GM12878 (cell line): Measurements from ENCODE around the gene LTB. TPM values are rescaled to one million over a fixed set of nuclear protein-coding genes. Genes with fewer than 3 reads are reported as not detected.

Experiments
- ATAC-seq: fragments of 200-7000 bp; cut with Tn5 transposase; 3 replicates; pipeline ENCODE4 v1.9.1; 2020; ENCODE audit warnings: mild to moderate bottlenecking, moderate library complexity
- BruUV-seq: library from RNA; stranded (reverse); fragments of 400-500 nt; replicated peaks from 2 replicates; lab custom pipeline; 2021; lab: Mats Ljungman, UMichigan
- CTCF ChIA-PET: fragments of 300-600 bp; sonication (Branson Sonifier 250); formaldehyde crosslinking; extraction: SDS; loops from one replicate; lab custom pipeline; 2021; ENCODE audit warnings: inconsistent platforms; lab: Yijun Ruan, JAX
- POLR2A ChIA-PET: fragments of 350-600 bp; formaldehyde crosslinking; extraction: SDS; loops from one replicate; lab custom pipeline; 2021; ENCODE audit warnings: inconsistent platforms; lab: Charles Lee
- RAD21 ChIA-PET: fragments of 300-600 bp; sonication (Branson Sonifier 250); formaldehyde crosslinking; loops from one replicate; lab custom pipeline; 2023; ENCODE audit warnings: antibody characterized with exemption; ENCODE audit not compliant: unreplicated experiment; lab: Charles Lee
- SMC1A ChIA-PET: fragments of 300-600 bp; sonication (Branson Sonifier 250); formaldehyde crosslinking; loops from one replicate; lab custom pipeline; 2023; ENCODE audit not compliant: unreplicated experiment, uncharacterized antibody; lab: Charles Lee
- DNase-seq: peaks from one replicate; pipeline ENCODE4 v3.0.0-alpha.2; 2011; ENCODE audit warnings: low read depth, low spot score
- FAIRE-seq: peaks from 3 replicates; lab custom pipeline; 2011; peaks lifted over from hg19 to GRCh38; lab: Jason Lieb, UNC
- H2AFZ ChIP-seq: 2 replicates; pipeline ENCODE4 v1.6.0; 2011; ENCODE audit warnings: low read depth, low read length, control low read depth; ENCODE audit not compliant: control insufficient read depth
- H3K27ac ChIP-seq: 2 replicates; pipeline ENCODE4 v1.5.1; 2011; ENCODE audit warnings: control low read depth; ENCODE audit not compliant: control insufficient read depth, insufficient read depth
- H3K27me3 ChIP-seq, 2 experiments: replicated peaks in 1 of 2; 2 replicates each; pipeline versions ENCODE4 v1.6.0 to v1.6.1; 2011; ENCODE audit warnings: low read length in 1 of 2; ENCODE audit not compliant: control insufficient read depth in 2 of 2, insufficient read depth in 2 of 2
- H3K36me3 ChIP-seq, 2 experiments: 2 replicates each; pipeline ENCODE4 v1.5.1; 2011; ENCODE audit warnings: low read length in 1 of 2; ENCODE audit not compliant: control insufficient read depth in 2 of 2, insufficient read depth in 2 of 2
- H3K4me1 ChIP-seq: 2 replicates; pipeline ENCODE4 v1.6.1; 2011; ENCODE audit warnings: mild to moderate bottlenecking, low read length, moderate library complexity, mixed read lengths; ENCODE audit not compliant: control insufficient read depth, insufficient read depth
- H3K4me2 ChIP-seq: 2 replicates; pipeline ENCODE4 v1.6.0; 2011; ENCODE audit warnings: control low read depth; ENCODE audit not compliant: control insufficient read depth, insufficient read depth
- H3K4me3 ChIP-seq: fragments of 200-600 bp; sonication (generic); 2 replicates; pipeline ENCODE4 v1.5.1; 2016
- H3K79me2 ChIP-seq: 2 replicates; pipeline ENCODE4 v1.6.0; 2011; ENCODE audit warnings: low read length; ENCODE audit not compliant: control insufficient read depth, insufficient read depth
- H3K9ac ChIP-seq: 2 replicates; pipeline ENCODE4 v1.8.0; 2011; ENCODE audit warnings: low read length, control low read depth, mixed read lengths; ENCODE audit not compliant: control insufficient read depth, insufficient read depth
- H3K9me3 ChIP-seq: replicated peaks from 3 replicates; pipeline ENCODE4 v1.5.1; 2011; ENCODE audit warnings: mild to moderate bottlenecking, low read length; ENCODE audit not compliant: control insufficient read depth, insufficient read depth
- H4K20me1 ChIP-seq: 2 replicates; pipeline ENCODE4 v1.6.0; 2011; ENCODE audit not compliant: control insufficient read depth, insufficient read depth
- ASH2L ChIP-seq: fragments of 300-600, 200-600 bp; sonication (generic); IDR thresholded peaks from 2 replicates; pipeline ENCODE4 v1.6.1; 2017; ENCODE audit warnings: low read depth, mild to moderate bottlenecking, borderline replicate concordance
- ATF7 ChIP-seq: fragments of 450-650 bp; IDR thresholded peaks from 2 replicates; pipeline ENCODE4 v1.6.1; 2016; ENCODE audit warnings: low read depth, mild to moderate bottlenecking
- HDAC6 ChIP-seq: fragments of 200-600 bp; sonication (generic); IDR thresholded peaks from one replicate; pipeline ENCODE4 v1.8.0; 2017; ENCODE audit warnings: antibody characterized with exemption; ENCODE audit not compliant: unreplicated experiment
- IRF4 ChIP-seq: IDR thresholded peaks from 2 replicates; pipeline ENCODE4 v1.6.1; 2011; ENCODE audit warnings: low read depth, low read length
- KDM1A ChIP-seq: fragments of 200-600 bp; sonication (generic); IDR thresholded peaks from 2 replicates; pipeline ENCODE4 v1.6.1; 2016; ENCODE audit warnings: borderline replicate concordance
- NR2C2 ChIP-seq: IDR thresholded peaks from 2 replicates; pipeline ENCODE4 v1.6.1; 2011; ENCODE audit warnings: borderline replicate concordance, low read depth; ENCODE audit not compliant: control insufficient read depth, insufficient read length
- POLR2AphosphoS5 ChIP-seq: IDR thresholded peaks from 2 replicates; pipeline ENCODE4 v1.6.1; 2011; ENCODE audit warnings: mild to moderate bottlenecking, low read length, inconsistent platforms
- RAD51 ChIP-seq: fragments of 450-650 bp; IDR thresholded peaks from 2 replicates; pipeline ENCODE4 v1.6.1; 2016; ENCODE audit warnings: moderate library complexity, mild to moderate bottlenecking, inconsistent platforms
- RELA ChIP-seq: fragments of 450-650 bp; IDR thresholded peaks from 2 replicates; pipeline ENCODE4 v1.8.0; 2014; ENCODE audit warnings: borderline replicate concordance; ENCODE audit not compliant: partially characterized antibody
- SP1 ChIP-seq: IDR thresholded peaks from one replicate; pipeline ENCODE4 v1.6.1; 2011; ENCODE audit warnings: low read depth, low read length
- TAF1 ChIP-seq: IDR thresholded peaks from 2 replicates; pipeline ENCODE4 v1.6.1; 2011; ENCODE audit warnings: mild to moderate bottlenecking, low read depth, low read length, borderline replicate concordance
- TCF7 ChIP-seq: IDR thresholded peaks from 2 replicates; pipeline ENCODE4 v1.6.1; 2014; ENCODE audit warnings: antibody characterized with exemption, borderline replicate concordance
- ZNF687 ChIP-seq: fragments of 450-650 bp; IDR thresholded peaks from 2 replicates; pipeline ENCODE4 v1.6.1; 2017; ENCODE audit warnings: mild to moderate bottlenecking, moderate library complexity
- ZZZ3 ChIP-seq: IDR thresholded peaks from 2 replicates; pipeline ENCODE4 v1.6.1; 2011; ENCODE audit warnings: low read depth; ENCODE audit not compliant: control insufficient read depth, insufficient read length
- WGBS: methylation state at CpG from one replicate; pipeline ENCODE4 v1.1.6; 2016; ENCODE audit warnings: low lambda C conversion rate; ENCODE audit not compliant: insufficient replicate concordance, insufficient coverage; ENCODE audit errors: missing lambda C conversion rate; 5-methylcytosine and 5-hydroxymethylcytosine counted together
- in situ Hi-C: fragments of 300-500 bp; cut with MboI; formaldehyde crosslinking; loops from 9 replicates; pipeline ENCODE4 v1.14.3; 2018; ENCODE audit warnings: mixed read lengths
- intact Hi-C: fragments of 100-400 bp; cut with micrococcal nuclease; formaldehyde crosslinking; loops from one replicate; pipeline ENCODE4 v1.14.2; 2022; ENCODE audit not compliant: unreplicated experiment
- polyA plus RNA-seq, 11 experiments: library from polyadenylated mRNA; depleted of rRNA in 4 of 11; unstranded in 6 of 11; stranded (reverse) in 5 of 11; fragments of >200 nt; fragmentation: Nextera tagmentation in 4 of 11; fragmentation: Illumina TruSeq in 1 of 11; extraction: Ambion mirVana in 4 of 11; extraction: Trizol in 1 of 11; gene quantifications; 1 replicate in 1 of 11; 2 replicates in 10 of 11; pipeline versions ENCODE4 v1.2.1 to v1.2.3, GENCODE V29; 2011 to 2016; ENCODE audit warnings: inconsistent platforms in 2 of 11, missing spikeins in 2 of 11, low read depth in 1 of 11
- total RNA-seq, 4 experiments: library from RNA; depleted of rRNA in 3 of 4; stranded (reverse); fragments of >200 nt in 3 of 4; fragmentation: Illumina TruSeq in 1 of 4; extraction: Trizol in 1 of 4; gene quantifications; 2 replicates each; pipeline versions ENCODE4 v1.2.1 to v1.2.3, GENCODE V29; 2013 to 2021
- TF ChIP-seq, protein P1 (sequence below): IDR thresholded peaks from 2 replicates; pipeline ENCODE4 v1.6.1; 2011; ENCODE audit warnings: low read depth, mild to moderate bottlenecking, low read length, moderate library complexity, borderline replicate concordance; ENCODE audit errors: extremely low read depth
- TF ChIP-seq, protein P2 (sequence below): fragments of 450-650 bp; IDR thresholded peaks from 2 replicates; pipeline ENCODE4 v1.6.1; 2014; ENCODE audit warnings: mild to moderate bottlenecking

LTB gene
- total and polyA plus RNA-seq, 10 of the 15 experiments (the other 5 are each of a cell fraction or from before 2014, with no cell fraction given): 0.71 to 74.3 (median 20.0) TPM

- TF ChIP-seq IRF4: no peak
These were observed 44.7 kb upstream of the LTB start (continued) for GRCh38 chr6:31626952-31627351.

DNA sequence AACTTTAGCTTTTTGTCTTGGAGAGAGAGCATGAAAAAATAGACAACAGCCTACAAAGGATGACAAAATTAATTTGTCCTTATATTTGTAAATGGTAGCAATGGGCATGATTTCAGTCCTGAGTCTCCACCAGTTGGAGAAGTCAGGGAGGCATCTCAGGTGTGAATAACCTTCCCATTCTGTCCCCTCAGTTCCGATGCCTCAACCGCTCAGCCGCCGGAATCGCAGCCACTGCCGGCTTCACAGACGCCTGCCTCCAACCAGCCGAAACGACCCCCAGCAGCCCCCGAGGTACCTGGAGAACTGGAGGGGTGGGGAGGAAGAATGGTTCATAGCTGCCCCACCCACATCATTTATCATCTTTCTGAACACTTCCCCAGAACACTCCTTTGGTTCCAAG, 41.8 kb upstream of the LTB start:
- FAIRE-seq (no peak), ATAC-seq (no peak), DNase-seq (no peak)
- no peak overlapping the region for H3K9ac ChIP-seq
- H3K36me3 ChIP-seq: peaks cover 39 to 42% of the 10 kb centered on the region in 2 experiments
- peaks cover 2% of the 10 kb centered on the region for H3K4me1 ChIP-seq
- no TSS peak for BruUV-seq
- H3K79me2 ChIP-seq: peaks cover 39% of the 10 kb centered on the region
- no peaks in the 10 kb centered on the region for H3K27me3 ChIP-seq
- RAD21 ChIA-PET: interaction anchor here (0.6 kb wide), 1 partner anchor 212 kb away, joined by 3 read pairs; no protein-coding TSS in a partner anchor
- intact Hi-C loops: no loop called here
- in situ Hi-C loops: no loop called here
- TF ChIP-seq, protein P1, sequence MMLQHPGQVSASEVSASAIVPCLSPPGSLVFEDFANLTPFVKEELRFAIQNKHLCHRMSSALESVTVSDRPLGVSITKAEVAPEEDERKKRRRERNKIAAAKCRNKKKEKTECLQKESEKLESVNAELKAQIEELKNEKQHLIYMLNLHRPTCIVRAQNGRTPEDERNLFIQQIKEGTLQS: no peak
- TF ChIP-seq ASH2L (no peak), ZNF687 (no peak), SP1 (no peak), KDM1A (no peak), RELA (no peak), RAD51 (no peak), POLR2AphosphoS5 (no peak; the same call in 1 of the 2 replicates), ZZZ3 (no peak), ATF7 (no peak), HDAC6 (no peak), TAF1 (no peak), TCF7 (no peak), NR2C2 (no peak)
- TF ChIP-seq, protein P2, sequence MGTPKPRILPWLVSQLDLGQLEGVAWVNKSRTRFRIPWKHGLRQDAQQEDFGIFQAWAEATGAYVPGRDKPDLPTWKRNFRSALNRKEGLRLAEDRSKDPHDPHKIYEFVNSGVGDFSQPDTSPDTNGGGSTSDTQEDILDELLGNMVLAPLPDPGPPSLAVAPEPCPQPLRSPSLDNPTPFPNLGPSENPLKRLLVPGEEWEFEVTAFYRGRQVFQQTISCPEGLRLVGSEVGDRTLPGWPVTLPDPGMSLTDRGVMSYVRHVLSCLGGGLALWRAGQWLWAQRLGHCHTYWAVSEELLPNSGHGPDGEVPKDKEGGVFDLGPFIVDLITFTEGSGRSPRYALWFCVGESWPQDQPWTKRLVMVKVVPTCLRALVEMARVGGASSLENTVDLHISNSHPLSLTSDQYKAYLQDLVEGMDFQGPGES: no peak
- SMC1A ChIA-PET: interaction anchor here (1.8 kb wide), 1 partner anchor 30 kb away, joined by 3 read pairs; no protein-coding TSS in a partner anchor
- H3K4me3 ChIP-seq: no peak overlapping the region
- no peak overlapping the region for H3K4me2 ChIP-seq
- no peak overlapping the region for H3K27ac ChIP-seq
- H2AFZ ChIP-seq: no peak overlapping the region
- H4K20me1 ChIP-seq: peaks cover 4% of the 10 kb centered on the region; the same call in 1 of the 2 replicates
- POLR2A ChIA-PET: interaction anchor here (5.2 kb wide), 1 partner anchor 29 kb away, joined by 58 read pairs; the partner anchor contains the start of genes APOM and BAG6
- 99% methylated on average over 10 of the region's 10 CpGs for WGBS
- H3K9me3 ChIP-seq: no peaks in the 10 kb centered on the region
- CTCF ChIA-PET: interaction anchor here (3.0 kb wide), 1 partner anchor 26 kb away, joined by 17 read pairs; no protein-coding TSS in a partner anchor
